ENCODE data around the gene NPC1.
A peak's percentile ranks its signal among the peaks of the same experiment; 100 is the strongest.
"Not testable (repeated sequence)": the region's sequence is repeated elsewhere in the genome, so short reads cannot be mapped to it uniquely, and the experiment has no call there.

The NPC1 gene

GRCh38 chr18:23586249-23587196 lies at the start of gene NPC1:
NPC1 (minus strand) TSS chr18:23586506; CDS start chr18:23586343, 163 bp downstream.
- peak; percentile 92 for DNase-seq

- DNase-seq = no peak
These were observed 49.7 kb upstream of the NPC1 start for GRCh38 chr18:23636071-23636399.

GRCh38 chr18:23635283-23636070 lies 49.2 kb upstream of the NPC1 start:
- DNase-seq = no peak

GRCh38 chr18:23634692-23635091 lies 48.4 kb upstream of the NPC1 start:
- no peak for DNase-seq

GRCh38 chr18:23632615-23633014 lies 46.3 kb upstream of the NPC1 start:
- DNase-seq = no peak

- peak; percentile 26 for DNase-seq
These were observed 45.4 kb upstream of the NPC1 start for GRCh38 chr18:23631746-23632145.

GRCh38 chr18:23631312-23631711 lies 45.0 kb upstream of the NPC1 start:
- no peak for DNase-seq

- DNase-seq = peak; percentile 59
These were observed 43.2 kb upstream of the NPC1 start for GRCh38 chr18:23629444-23629946.

- no peak for DNase-seq
These were observed 41.7 kb upstream of the NPC1 start for GRCh38 chr18:23627970-23628369.

GRCh38 chr18:23627321-23627720 lies 41.0 kb upstream of the NPC1 start:
- no peak for DNase-seq

- DNase-seq = no peak
These were observed 40.4 kb upstream of the NPC1 start for GRCh38 chr18:23626451-23627279.

- no peak for DNase-seq
These were observed 36.7 kb upstream of the NPC1 start for GRCh38 chr18:23623040-23623439.

GRCh38 chr18:23619388-23619881 lies 33.1 kb upstream of the NPC1 start:
- DNase-seq = no peak

- no peak for DNase-seq
These were observed 32.6 kb upstream of the NPC1 start for GRCh38 chr18:23618862-23619387.

- no peak for DNase-seq
These were observed 31.2 kb upstream of the NPC1 start for GRCh38 chr18:23617412-23618014.

GRCh38 chr18:23616258-23616657 lies 30.0 kb upstream of the NPC1 start:
- no peak for DNase-seq

GRCh38 chr18:23614891-23615290 lies 28.6 kb upstream of the NPC1 start:
- DNase-seq = no peak

- DNase-seq = no peak
These were observed 28.1 kb upstream of the NPC1 start for GRCh38 chr18:23614413-23614812.

GRCh38 chr18:23613091-23613475 lies 26.8 kb upstream of the NPC1 start:
- not testable (repeated sequence) for DNase-seq

GRCh38 chr18:23612434-23613090 lies 26.3 kb upstream of the NPC1 start:
- no peak for DNase-seq

GRCh38 chr18:23609390-23610023 lies 23.2 kb upstream of the NPC1 start:
- DNase-seq = no peak

All from NCI-H1092 treated with DMSO at 0.1 percent for 48 hours (cell line).